Activated CD4-positive, alpha-beta memory T cell treated with anti-CD3 and anti-CD28 coated beads, Interleukin-2, amount 10 ng/mL, durations not matched to agents 7 days and 5 days (primary cell): ENCODE data around the gene BBLN. TPM values are rescaled to one million over a fixed set of nuclear protein-coding genes. Genes with fewer than 3 reads are reported as not detected.

Experiments
- CTCF ChIA-PET: fragments of 350-600 bp; sonication (Branson Sonifier 250); formaldehyde crosslinking; loops from one replicate; lab custom pipeline; 2021; ENCODE audit warnings: antibody characterized with exemption, inconsistent platforms; lab: Charles Lee
- POLR2A ChIA-PET: fragments of 350-600 bp; sonication (Branson Sonifier 250); formaldehyde crosslinking; loops from one replicate; lab custom pipeline; 2021; ENCODE audit warnings: antibody characterized with exemption; lab: Charles Lee
- DNase-seq: peaks from one replicate; pipeline ENCODE4 v3.0.0-alpha.2; 2020
- H3K27ac Mint-ChIP-seq: one replicate; pipeline ENCODE4 v1.8.0; 2021; ENCODE audit warnings: mild to moderate bottlenecking, mixed read lengths
- H3K27me3 Mint-ChIP-seq: one replicate; pipeline ENCODE4 v1.8.0; 2021; ENCODE audit warnings: mixed read lengths
- H3K36me3 Mint-ChIP-seq: one replicate; pipeline ENCODE4 v1.8.0; 2021; ENCODE audit warnings: low read depth, mixed read lengths
- H3K4me1 Mint-ChIP-seq: one replicate; pipeline ENCODE4 v1.8.0; 2021; ENCODE audit warnings: mixed read lengths
- H3K4me3 Mint-ChIP-seq: one replicate; pipeline ENCODE4 v1.8.0; 2021; ENCODE audit warnings: mild to moderate bottlenecking, mixed read lengths
- H3K9me3 Mint-ChIP-seq: one replicate; pipeline ENCODE4 v1.8.0; 2021; ENCODE audit warnings: mixed read lengths
- total RNA-seq, 2 experiments: library from RNA; stranded (reverse); gene quantifications; one replicate each; pipeline ENCODE4 v1.2.3, GENCODE V29; 2021

Gene BBLN
- total RNA-seq, 2 experiments from 2014 or later: 91.3 to 94.1 TPM

GRCh38 chr9:128208946-128209669 lies 49.0 kb downstream of the BBLN start:
- H3K4me3 Mint-ChIP-seq: no peak overlapping the region
- no peaks in the 10 kb centered on the region for H3K36me3 Mint-ChIP-seq
- H3K4me1 Mint-ChIP-seq: peaks cover 2% of the 10 kb centered on the region
- CTCF ChIA-PET: interaction anchor here (2.6 kb wide), 1 partner anchor 10 kb away, joined by 7 read pairs; no protein-coding TSS in a partner anchor
- peaks cover 51% of the 10 kb centered on the region for H3K27me3 Mint-ChIP-seq
- no peaks in the 10 kb centered on the region for H3K9me3 Mint-ChIP-seq
- no peak for DNase-seq
- no peak overlapping the region for H3K27ac Mint-ChIP-seq
- POLR2A ChIA-PET: no interaction called here

DNA sequence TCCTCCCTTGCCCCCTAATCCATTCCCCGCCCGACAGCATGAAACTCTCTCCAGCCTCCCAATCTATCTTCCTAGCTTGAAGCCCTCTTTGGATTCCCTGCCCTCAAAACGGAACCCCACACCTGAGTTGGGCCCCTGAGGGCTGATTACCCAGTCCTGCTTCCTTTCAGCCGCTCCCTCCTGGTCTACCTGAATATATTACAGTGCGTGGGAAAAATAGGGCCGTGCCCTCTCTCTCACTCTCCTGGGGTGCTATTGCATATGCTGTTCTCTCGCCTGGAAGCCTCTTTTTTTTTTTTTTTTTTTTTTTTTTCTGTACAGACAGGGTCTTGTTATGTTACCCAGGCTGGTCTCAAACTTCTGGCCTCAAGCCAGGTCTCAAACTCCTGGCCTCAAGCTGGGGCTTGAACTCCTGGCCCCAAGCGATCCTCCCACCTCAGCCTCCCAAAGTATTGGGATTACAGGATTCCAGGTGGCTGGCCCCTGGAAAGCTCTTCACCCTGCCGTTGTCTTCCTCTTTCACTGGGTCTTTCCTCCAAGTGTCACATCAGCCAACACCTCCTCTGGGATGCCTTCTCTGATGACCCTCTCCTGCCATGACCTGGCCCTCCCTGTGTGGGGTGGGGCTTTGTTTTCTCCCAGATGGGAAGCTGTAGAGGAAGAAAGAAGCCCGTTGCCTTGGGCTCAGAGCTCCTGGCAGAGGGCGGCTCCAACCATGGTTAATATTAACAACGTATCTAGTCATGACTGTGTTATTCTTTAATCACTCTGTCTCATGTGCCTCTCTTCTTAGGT lies 51.3 kb downstream of the BBLN start:
- DNase-seq: no peak
- no peaks in the 10 kb centered on the region for H3K36me3 Mint-ChIP-seq
- H3K27me3 Mint-ChIP-seq: peaks cover 32% of the 10 kb centered on the region
- ChIA-PET CTCF (no interaction called here), POLR2A (interaction anchor here (0.7 to 1.0 kb wide), 2 partner anchors 16 to 172 kb away, joined by 3 read pairs; no protein-coding TSS in a partner anchor)
- no peaks in the 10 kb centered on the region for H3K9me3 Mint-ChIP-seq
- no peak overlapping the region for H3K4me3 Mint-ChIP-seq
- H3K27ac Mint-ChIP-seq: no peak overlapping the region
- H3K4me1 Mint-ChIP-seq: no peaks in the 10 kb centered on the region

DNA sequence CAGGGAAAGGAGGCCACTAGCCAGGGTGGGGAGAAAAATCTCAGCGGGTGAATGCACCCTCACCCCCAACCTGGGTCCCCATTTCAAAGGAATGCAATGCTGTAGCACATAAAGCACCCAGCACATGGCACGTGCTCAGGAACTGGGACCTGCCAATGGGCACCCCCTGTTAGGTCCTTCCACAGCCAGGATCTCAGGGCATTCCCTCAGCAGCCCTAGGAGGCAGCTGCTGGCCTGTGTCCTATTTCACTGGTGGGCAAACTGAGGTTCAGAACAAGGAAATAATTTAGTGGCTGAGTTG lies 51.9 kb downstream of the BBLN start:
- POLR2A ChIA-PET: interaction anchor here (1.0 kb wide), 1 partner anchor 17 kb away, joined by 3 read pairs; no protein-coding TSS in a partner anchor
- Mint-ChIP-seq H3K36me3 (no peaks in the 10 kb centered on the region), H3K4me1 (peaks cover 2% of the 10 kb centered on the region), H3K9me3 (no peaks in the 10 kb centered on the region), H3K27ac (no peak overlapping the region), H3K27me3 (peaks cover 29% of the 10 kb centered on the region), H3K4me3 (no peak overlapping the region)
- DNase-seq: no peak
- CTCF ChIA-PET: no interaction called here

Other genes with a start within 250 kb of the BBLN start
- 10 to 100 TPM; 19.4 to 21.5 TPM for gene ST6GALNAC4, start 243.2 kb upstream of the BBLN start, total RNA-seq
- gene PIP5KL1, start 229.5 kb upstream of the BBLN start, total RNA-seq: 1 to 10 TPM; 1.5 to 1.9 TPM
- gene DPM2, start 222.4 kb upstream of the BBLN start, total RNA-seq: 10 to 100 TPM; 48.2 TPM
- 100 to 1,000 TPM; 212 to 218 TPM for gene EEIG1, start 179.3 kb upstream of the BBLN start, total RNA-seq
- 10 to 100 TPM; 12.0 to 14.1 TPM for gene NAIF1, start 92.9 kb upstream of the BBLN start, total RNA-seq
- 10 to 100 TPM; 21.3 to 22.2 TPM for gene SLC25A25, start 92.0 kb upstream of the BBLN start, total RNA-seq
- gene PTGES2, start 32.5 kb upstream of the BBLN start, total RNA-seq: 10 to 100 TPM; 35.6 to 38.1 TPM
- gene LCN2, start 10.8 kb upstream of the BBLN start, total RNA-seq: not detected
- gene CIZ1, start 31.3 kb downstream of the BBLN start, total RNA-seq: 100 to 1,000 TPM; 112 to 116 TPM
- under 1 TPM; 0.30 to 0.40 TPM for gene DNM1, start 43.1 kb downstream of the BBLN start, total RNA-seq
- gene GOLGA2, start 115.7 kb downstream of the BBLN start, total RNA-seq: 10 to 100 TPM; 48.0 to 52.8 TPM
- 10 to 100 TPM; 11.0 to 11.4 TPM for gene SWI5, start 116.0 kb downstream of the BBLN start, total RNA-seq
- gene TRUB2, start 162.2 kb downstream of the BBLN start, total RNA-seq: 10 to 100 TPM; 16.9 to 18.9 TPM
- 10 to 100 TPM; 27.6 to 28.4 TPM for gene COQ4, start 162.6 kb downstream of the BBLN start, total RNA-seq
- 10 to 100 TPM; 13.6 to 14.0 TPM for gene SLC27A4, start 180.3 kb downstream of the BBLN start, total RNA-seq
- 10 to 100 TPM; 62.8 to 64.3 TPM for gene URM1, start 211.1 kb downstream of the BBLN start, total RNA-seq